Measurements from ENCODE around the gene SLC49A4.
"Not testable (repeated sequence)": the region's sequence is repeated elsewhere in the genome, so short reads cannot be mapped to it uniquely, and the experiment has no call there.

Gene SLC49A4, protein sequence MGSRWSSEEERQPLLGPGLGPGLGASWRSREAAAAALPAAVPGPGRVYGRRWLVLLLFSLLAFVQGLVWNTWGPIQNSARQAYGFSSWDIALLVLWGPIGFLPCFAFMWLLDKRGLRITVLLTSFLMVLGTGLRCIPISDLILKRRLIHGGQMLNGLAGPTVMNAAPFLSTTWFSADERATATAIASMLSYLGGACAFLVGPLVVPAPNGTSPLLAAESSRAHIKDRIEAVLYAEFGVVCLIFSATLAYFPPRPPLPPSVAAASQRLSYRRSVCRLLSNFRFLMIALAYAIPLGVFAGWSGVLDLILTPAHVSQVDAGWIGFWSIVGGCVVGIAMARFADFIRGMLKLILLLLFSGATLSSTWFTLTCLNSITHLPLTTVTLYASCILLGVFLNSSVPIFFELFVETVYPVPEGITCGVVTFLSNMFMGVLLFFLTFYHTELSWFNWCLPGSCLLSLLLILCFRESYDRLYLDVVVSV

DNA sequence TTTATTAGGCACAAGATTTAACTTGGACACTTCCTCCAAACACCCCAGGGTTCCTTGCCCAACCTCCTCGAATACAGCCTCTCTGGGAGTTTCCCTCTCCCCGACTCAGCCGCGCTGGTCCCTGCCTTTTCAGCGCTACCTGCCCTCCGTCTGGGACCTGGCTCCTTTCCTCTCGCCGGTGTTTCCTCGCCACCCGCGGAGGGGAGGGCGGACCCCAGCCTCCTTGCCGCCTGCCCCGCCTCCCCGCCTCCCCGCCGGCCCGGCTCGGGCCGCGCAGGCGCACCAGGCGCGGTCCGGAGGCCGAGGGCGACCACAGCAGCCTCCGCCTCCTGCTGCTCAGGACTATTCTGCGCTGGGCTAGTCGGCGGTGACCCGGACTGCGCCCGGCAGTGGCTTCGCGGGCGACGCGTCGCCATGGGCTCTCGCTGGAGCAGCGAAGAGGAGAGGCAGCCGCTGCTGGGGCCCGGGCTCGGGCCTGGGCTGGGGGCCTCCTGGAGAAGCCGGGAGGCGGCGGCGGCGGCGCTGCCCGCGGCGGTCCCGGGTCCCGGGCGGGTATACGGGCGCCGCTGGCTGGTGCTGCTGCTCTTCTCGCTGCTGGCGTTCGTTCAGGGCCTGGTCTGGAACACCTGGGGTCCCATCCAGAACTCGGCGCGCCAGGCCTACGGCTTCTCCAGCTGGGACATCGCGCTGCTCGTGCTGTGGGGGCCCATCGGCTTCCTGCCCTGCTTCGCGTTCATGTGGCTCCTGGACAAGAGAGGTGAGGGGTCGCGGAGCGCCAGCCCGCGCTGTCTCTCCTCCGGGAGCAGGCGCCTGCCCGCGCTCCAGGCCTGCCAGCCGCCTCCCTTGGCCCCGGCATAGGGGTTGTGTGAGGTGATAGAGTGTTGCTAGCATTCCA is at the start of gene SLC49A4:
TSS of gene SLC49A4 (plus strand) at position 291 of the 895 bp plus-strand sequence. CDS start at position 415, 124 bp downstream.
- peak; percentile 10 for DNase-seq (ENCODE audit: low read depth)

DNA sequence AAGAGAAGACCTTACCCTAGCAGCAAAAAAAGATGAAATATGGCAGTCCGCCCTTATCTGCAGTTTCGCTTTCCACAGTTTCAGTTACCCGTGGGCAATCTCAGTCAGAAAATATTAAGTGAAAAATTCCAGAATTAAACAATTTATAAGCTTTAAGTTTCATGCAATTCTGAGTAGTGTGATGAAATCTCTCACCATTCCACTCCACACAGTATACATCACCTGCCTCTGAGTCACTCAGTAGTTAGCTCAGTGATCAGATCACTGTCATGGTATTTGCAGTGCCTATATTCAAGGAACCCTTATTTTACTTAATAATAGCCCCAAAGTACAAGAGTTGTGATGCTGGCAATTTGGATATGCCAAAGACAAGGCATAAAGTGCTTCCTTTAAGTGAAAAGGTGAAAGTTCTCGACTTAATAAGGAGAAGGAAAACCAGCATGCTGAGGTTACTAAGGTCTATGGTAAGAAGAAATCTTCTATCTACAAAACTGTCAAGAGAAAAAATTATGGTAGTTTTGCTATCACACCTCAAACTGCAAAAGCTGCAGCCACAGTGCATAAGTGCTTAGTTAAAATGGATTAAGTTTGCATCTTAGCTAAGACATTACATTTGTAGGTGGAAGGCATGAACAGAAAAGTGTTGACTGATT is 49.4 kb upstream of the SLC49A4 start:
- DNase-seq (ENCODE audit: low read depth): no peak

DNA sequence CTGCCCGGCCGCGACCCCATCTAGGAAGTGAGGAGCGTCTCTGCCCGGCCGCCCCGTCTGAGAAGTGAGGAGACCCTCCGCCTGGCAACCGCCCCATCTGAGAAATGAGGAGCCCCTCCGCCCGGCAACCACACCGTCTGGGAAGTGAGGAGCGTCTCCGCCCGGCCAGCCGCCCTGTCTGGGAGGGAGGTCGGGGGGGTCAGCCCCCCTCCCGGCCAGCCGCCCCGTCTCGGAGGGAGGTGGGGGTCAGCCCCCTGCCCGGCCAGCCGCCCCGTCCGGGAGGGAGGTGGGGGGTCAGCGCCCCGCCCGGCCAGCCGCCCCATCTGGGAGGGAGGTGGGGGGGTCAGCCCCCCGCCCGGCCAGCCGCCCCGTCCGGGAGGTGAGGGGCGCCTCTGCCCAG is 47.6 kb upstream of the SLC49A4 start:
- DNase-seq (ENCODE audit: low read depth): not testable (repeated sequence)

DNA sequence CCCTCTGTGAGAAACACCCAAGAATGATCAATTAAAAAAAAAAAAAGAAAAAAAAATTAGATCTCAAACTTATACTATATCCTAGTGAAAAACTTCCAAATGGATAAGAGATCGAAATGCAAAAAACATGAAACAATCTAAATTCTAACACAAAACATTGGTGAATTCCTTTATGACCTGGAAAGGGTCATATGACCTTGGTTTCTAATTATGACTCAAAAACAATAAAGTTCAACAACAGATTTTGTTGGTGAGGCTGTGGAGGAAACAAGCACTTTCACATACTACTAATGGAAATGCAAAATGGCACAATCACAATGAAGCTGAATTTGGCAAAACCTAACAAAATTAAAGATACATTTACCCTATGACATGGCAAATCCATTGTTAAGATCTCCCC is 46.5 kb upstream of the SLC49A4 start:
- DNase-seq (ENCODE audit: low read depth): no peak

DNA sequence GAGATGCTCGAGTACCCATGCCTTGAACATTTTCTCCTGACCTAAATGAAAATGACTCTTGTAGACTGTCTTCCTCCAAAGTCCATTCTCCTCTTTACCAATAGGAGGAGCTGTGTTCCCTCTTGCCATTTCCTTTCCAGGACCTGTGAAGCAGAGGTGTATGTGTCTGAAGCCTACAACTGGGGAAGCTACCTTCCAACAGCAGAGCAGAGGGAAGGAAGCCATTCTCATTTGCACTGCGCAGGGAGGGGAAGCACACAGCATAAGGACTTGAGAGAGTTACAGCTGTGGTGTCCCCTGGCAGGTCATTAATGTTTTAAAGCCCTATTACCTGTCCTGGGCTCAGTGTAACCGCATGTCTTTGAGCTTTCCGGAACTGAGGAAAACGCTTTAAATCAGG is 39.9 kb upstream of the SLC49A4 start:
- no peak for DNase-seq (ENCODE audit: low read depth)

DNA sequence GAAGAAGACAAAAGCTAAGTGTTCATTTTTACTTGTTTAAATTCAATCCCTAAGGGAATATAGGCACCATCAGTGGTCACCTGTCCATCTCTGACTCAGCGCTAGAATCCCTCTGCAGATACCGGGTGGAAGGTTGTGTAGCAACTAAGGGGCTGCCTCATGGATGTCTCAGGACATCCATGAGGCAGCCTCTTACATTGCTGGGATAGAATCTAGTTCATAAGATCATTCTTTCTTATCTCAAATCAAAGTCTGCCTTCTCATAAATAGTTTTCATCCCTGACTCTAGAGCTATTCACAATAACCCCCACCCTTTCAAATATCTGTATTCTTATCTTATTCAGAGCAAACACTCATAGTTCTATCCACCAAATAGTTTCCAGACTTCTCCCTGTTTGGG is 39.4 kb upstream of the SLC49A4 start:
- no peak for DNase-seq (ENCODE audit: low read depth)

DNA sequence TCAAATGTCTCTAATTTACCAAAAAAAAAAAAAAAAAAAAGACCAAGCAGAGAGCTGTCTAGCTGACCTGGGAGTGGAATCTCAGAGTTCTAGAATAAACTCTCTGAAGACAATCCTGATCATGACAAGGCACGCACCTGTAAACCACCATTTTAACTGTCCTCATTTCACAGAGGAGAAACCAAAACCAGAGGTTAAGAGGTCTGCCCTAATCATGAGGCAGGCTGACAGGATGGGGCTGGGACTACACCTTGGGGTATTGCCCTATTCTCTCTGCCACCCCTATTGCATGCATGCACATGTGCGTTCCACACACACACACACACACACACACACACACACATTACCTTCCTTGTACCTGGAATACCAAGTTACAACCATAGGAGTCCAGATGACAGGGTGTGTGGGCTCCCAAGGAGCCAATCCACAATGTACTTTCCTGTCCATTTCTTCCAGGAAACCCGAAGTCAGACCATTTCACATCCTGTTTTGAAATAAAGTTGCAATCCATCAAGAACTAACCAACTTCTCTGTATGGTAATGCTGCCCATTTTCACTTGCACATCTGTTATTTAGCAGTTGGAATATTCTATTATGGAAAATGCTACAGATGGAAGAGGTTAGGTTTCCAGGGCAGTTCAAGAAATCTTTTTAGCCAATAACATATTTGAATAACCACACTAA is 35.9 kb upstream of the SLC49A4 start:
- peak; percentile 47 for DNase-seq (ENCODE audit: low read depth)

DNA sequence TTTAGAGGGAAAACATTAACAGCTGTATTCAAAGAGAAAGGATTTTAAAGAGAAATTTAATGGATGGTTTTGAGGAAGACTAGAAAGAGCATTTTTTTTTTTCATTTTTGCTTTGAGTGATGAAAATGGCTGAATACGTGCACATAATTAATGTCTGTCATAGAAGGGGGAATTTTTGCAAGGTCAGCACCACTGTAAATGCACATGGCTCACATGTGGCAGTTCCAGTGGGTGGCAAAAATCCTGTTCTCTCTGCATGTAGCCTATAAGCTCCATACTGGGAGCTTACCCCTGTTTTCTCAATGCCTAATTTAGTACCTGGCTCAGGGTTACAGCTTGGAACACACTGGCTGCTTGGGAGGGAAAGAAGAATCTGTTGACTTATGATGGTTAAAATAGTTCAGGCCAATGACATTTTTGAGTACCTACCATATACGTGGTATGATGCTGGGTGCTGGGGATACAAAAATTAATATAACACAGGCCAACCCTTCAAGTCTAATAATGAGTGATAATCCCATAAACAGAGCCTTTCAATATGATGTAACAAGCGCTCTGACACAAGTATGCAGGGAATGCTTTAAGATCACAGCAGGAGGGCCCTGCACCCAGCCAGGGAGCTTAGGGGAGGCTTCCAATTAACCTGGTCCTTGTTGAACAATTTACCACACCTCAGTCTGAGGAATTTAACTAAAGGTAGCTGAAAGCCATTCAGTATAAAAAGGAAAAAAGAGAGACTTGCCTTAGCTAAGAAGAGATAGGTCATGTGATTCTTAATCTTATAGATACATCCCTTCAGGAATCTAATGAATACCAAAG is 34.2 kb upstream of the SLC49A4 start:
- DNase-seq (ENCODE audit: low read depth): no peak

DNA sequence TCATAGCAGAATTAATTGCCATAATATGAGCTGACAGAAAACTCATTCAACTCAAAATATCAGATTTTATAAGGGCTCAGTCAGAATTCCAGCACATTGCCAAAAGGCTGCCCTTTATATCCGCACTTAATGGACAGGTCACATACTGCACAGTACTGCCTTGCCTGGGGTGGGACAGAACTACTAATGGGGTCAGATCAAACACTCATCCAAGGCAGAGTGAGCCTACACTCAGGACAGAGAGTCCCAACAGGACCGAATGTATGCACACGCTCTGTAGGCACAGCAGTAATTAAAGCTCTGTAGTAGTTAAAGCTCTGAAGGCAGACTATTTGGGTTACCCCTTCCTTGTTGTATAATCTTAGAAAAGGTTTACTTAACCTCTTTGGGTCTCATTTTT is 28.4 kb upstream of the SLC49A4 start:
- DNase-seq (ENCODE audit: low read depth): no peak

DNA sequence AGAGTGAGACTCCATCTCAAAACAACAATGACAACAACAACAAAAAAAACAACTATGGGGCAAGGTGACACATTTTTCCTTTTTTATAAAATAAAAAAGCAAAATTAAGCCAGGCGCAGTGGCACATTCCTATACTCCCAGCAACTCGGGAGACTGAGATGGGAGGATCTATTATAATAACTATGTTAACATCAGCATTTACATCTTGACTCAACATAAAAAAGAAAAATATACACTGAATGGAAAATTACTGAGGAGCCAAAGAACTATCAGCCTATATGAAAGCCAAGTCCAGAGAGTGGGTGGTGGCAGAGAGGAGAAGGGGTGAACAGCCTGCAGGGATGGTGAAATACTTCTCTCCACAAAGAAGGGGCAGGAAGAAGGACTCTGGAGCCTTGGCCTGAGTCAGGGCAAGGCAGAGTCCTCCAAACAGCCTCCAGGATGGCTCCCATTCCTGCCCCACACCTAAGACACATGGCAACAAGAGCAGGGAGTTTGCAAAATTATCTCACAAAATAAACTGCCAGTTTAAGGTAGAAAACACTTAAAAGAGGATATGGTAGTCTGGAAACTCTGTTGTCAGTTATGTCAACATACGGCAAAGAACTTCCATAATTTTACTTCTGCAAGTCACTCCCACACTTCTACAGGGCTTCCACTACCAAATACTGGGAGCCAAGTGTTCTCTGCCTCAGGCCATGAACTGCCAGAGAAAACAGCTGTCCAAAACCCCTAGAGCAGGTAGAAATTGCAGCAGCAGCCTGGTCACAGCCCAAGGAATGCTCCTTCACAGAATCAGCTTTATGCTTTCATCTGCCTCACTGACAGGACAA is 27.1 kb upstream of the SLC49A4 start:
- no peak for DNase-seq (ENCODE audit: low read depth)

DNA sequence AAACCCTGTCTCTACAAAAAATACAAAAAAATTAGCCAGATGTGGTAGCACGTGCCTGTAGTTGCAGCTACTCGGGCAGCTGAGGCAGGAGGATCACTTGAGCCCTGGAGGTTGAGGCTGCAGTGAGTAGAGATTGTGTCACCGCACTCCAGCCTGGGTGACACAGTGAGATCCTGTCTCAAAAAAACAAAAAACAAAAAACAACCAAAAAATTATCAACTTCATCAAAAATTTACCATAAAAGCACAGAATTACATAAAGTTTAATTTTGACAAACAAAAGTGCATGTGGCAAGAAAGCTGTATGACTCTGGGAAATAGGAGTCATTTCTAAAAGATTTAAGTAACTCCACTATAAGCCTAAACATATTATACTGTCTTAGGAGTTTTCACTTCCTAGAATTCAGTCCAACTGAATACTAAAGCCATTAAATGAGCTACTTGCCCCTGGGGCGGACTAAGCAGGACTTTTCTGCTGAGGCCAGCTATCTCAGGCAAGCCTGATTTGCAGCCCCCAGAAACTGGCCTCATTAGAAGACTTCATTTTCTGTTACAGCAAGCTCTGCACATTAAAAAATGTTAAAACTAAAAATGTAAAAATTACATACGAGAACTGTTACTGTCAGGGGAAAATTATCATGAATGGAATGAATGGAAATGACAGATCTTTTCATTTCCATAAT is 24.2 kb upstream of the SLC49A4 start:
- DNase-seq (ENCODE audit: low read depth): no peak

DNA sequence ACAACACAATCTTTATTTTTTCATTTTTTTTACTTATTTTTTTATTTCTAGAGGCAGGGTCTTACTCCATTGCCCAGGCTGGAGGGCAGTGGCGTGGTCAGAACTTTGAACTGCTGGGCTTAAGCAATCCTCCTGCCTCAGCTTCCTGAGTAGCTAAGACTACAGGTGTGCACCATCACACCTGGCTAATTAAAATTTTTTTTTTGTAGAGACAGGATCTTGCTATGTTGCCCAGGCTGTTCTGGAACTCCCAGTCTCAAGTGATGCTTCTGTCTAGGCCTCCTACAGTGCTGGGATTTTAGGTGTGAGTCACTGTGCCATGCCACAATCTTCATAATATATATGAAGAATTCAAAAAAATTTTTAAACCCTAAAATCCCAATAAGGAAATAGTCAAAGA is 22.0 kb upstream of the SLC49A4 start:
- no peak for DNase-seq (ENCODE audit: low read depth)

DNA sequence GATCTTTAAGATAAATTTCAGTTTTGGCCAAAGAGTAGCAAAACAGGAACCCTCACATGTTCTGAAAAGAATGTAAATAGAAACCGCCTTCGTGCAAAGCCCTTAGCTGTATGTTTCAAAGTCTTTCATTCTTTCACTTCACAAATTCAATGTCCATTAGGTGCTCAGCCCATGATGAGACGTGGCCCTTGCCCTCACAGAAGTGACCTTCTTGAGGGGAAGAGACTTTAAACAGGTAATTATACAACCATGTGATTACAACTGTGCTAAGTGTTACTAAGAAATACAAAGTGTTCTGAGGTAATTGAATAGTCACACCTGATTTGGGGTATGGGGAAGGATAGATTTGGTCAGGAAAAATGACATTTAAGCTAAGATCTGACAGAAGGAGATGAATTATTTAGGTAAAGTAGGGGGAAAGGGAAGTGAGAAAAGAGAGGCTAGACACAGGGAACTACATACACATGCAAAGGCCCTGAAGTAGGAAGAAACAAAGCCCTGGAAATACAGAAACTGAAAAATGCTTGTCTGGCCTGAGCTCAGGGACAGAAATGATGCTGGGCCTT is 20.8 kb upstream of the SLC49A4 start:
- no peak for DNase-seq (ENCODE audit: low read depth)

DNA sequence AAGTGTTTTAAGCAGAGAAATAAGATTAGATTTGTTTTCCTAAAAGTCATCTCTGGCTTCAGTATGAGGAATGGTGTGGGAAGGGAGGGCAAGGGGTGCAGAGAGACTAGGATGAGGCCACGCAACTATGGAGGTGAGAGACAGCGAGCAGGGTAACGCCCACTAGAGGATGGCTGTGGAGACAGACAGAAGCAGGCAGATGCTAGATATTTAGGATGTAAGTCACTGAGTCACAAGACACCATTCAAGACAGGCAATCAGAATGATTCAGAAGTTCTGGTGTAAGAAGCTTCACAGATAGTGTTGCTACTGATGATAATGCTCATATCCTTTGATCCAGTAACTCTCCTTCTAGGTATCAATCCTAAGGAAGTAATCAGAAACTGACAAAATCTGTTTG is 20.3 kb upstream of the SLC49A4 start:
- no peak for DNase-seq (ENCODE audit: low read depth)

DNA sequence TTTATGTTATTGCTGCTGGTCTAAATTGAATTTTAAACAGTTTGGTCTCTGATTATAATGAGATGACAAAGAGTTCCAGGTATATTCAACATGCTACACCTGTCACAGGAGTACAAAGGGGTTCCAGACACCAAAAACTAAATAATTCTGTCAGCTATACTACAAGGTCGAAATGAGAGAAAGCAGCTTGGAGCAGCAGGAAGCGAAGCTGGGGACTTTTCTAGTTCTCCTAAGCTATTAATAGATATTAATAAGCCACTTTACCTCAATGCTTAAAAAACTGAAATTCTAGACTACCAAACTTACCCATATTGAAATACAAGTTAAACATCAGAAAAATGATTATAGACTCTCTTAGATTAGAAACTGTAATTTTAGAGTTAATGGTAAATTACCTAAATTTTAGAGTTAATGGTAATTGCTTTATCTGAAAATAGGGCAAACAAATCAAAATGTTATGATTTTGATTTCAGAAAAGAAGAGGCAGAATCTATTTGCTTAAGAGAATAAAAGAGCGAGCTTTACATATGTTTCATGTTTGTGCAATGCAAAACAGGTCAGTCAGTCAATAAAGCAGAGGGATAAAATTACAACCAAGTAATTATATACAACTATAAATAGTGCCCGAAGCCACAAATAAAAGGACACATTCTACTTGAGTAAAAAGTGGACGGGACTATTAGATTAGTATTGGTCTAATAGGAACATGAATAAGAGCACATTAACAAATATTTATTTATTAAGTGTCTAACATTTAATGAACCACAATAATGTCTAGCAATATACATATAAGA is 18.0 kb upstream of the SLC49A4 start:
- DNase-seq (ENCODE audit: low read depth): no peak

DNA sequence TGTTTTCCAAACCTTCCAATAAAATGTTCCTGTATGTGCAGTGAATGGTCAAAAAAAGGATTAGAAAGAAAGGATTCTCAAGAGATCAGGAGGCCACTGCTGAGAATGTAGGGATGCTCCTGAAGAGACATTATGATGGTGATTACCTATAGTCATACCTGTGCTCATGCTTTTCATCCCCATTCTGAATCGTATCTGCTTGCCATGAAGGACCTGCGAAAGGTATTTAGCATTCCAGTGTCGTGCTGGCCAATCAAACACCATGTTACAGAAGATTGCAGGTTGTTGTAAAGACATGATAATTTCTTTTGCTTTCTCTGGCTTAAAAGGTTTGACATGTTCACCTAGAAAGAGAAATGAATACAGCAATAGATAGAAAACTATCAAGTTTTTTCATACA is 17.3 kb upstream of the SLC49A4 start:
- DNase-seq (ENCODE audit: low read depth): no peak

DNA sequence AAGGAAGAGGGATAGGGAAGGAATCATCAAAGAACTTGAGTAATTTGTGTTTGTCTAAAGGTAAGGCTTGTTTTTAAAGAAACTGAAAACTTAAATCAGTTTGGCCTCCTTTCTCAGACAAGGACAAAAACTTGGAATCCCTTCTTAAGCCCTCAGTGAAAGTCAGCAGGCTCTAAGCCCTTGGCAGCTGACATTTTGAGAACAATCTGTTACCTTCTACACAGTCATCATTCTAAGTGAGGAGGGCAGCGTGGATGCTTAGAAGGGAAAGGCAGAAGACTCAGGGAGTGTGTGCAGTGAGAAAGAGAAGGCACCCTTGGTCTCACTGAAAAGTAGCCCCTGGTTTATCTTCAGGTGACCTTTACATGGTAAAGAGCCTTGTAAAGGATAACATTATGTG is 12.1 kb upstream of the SLC49A4 start:
- DNase-seq (ENCODE audit: low read depth): no peak

DNA sequence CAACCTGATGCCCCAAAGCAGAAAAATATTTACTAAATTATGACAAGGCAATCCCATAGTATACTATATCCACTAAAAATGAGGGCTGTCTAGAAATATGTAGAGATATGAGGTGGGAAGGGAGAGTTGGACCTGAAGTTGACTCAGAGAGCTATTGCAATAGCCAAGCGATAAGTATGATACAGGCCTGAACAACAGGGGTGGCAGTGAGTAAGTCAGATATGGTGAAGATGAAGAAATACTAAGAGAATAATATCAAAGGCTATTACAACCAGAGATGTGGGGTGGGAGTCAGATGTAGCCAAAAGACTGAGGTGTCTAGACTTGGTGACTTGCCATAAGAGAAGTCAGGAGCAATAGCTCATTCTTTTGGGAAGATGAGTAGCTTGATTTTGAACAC is 10.4 kb upstream of the SLC49A4 start:
- DNase-seq (ENCODE audit: low read depth): peak; percentile 8

Data from GM04503 (cell line).